Panc1 (cell line): ENCODE measurements around the gene CYP1B1. TPM values are rescaled to one million over a fixed set of nuclear protein-coding genes. Genes with fewer than 3 reads are reported as not detected.

ENCODE experiments used
- ATAC-seq: fragments of 200-7000 bp; cut with Tn5 transposase; 2 replicates; pipeline ENCODE4 v1.9.1; 2020; ENCODE audit warnings: mild to moderate bottlenecking, moderate library complexity
- BruUV-seq: library from RNA; stranded (reverse); fragments of 400-500 nt; replicated peaks from 2 replicates; lab custom pipeline; 2021; lab: Mats Ljungman, UMichigan
- CTCF ChIA-PET: fragments of 300-600 bp; sonication (Branson Sonifier 250); formaldehyde crosslinking; loops from one replicate; lab custom pipeline; 2022; ENCODE audit warnings: antibody characterized with exemption; lab: Charles Lee
- POLR2A ChIA-PET: fragments of 300-600 bp; sonication (Branson Sonifier 250); formaldehyde crosslinking; loops from one replicate; lab custom pipeline; 2022; ENCODE audit warnings: antibody characterized with exemption; lab: Charles Lee
- DNase-seq: peaks from one replicate; pipeline ENCODE4 v3.0.0-alpha.2; 2010; ENCODE audit warnings: low read depth, low spot score
- H3K27ac ChIP-seq: 2 replicates; pipeline ENCODE4 v1.5.1; 2011; ENCODE audit warnings: mild to moderate bottlenecking, low read length, inconsistent platforms
- H3K27me3 ChIP-seq: fragments of 200-500 bp; sonication (Bioruptor generic); 2 replicates; pipeline ENCODE4 v1.6.0; 2014; ENCODE audit warnings: low read length, inconsistent platforms; ENCODE audit not compliant: control insufficient read depth, insufficient read depth
- H3K36me3 ChIP-seq: fragments of 200-500 bp; sonication (Bioruptor generic); 2 replicates; pipeline ENCODE4 v1.5.1; 2014; ENCODE audit warnings: inconsistent platforms, mild to moderate bottlenecking, low read length, moderate library complexity; ENCODE audit not compliant: control insufficient read depth, insufficient read depth
- H3K4me1 ChIP-seq: 2 replicates; pipeline ENCODE4 v1.5.1; 2011; ENCODE audit warnings: inconsistent platforms, mild to moderate bottlenecking, low read length, moderate library complexity; ENCODE audit not compliant: control insufficient read depth, insufficient read depth
- H3K4me3 ChIP-seq, 2 experiments: 2 replicates each; pipeline ENCODE4 v1.5.1; 2011 to 2012; ENCODE audit warnings: low read depth in 2 of 2, low read length in 2 of 2, mild to moderate bottlenecking in 2 of 2, inconsistent platforms in 1 of 2, moderate library complexity in 1 of 2
- H3K9me3 ChIP-seq: fragments of 200-500 bp; sonication (Bioruptor generic); 2 replicates; pipeline ENCODE4 v1.5.1; 2014; ENCODE audit warnings: low read depth, mild to moderate bottlenecking, inconsistent platforms, low read length, moderate library complexity; ENCODE audit not compliant: control insufficient read depth, insufficient read depth
- POLR2AphosphoS5 ChIP-seq: IDR thresholded peaks from 2 replicates; pipeline ENCODE4 v1.6.1; 2012; ENCODE audit warnings: mild to moderate bottlenecking, low read depth, low read length, moderate library complexity
- SIN3A ChIP-seq: IDR thresholded peaks from 2 replicates; pipeline ENCODE4 v1.6.1; 2012; ENCODE audit warnings: low read depth, mild to moderate bottlenecking, low read length, moderate library complexity, borderline replicate concordance; ENCODE audit not compliant: insufficient read depth
- TCF7L2 ChIP-seq: IDR thresholded peaks from 2 replicates; pipeline ENCODE4 v1.6.1; 2011; ENCODE audit warnings: mild to moderate bottlenecking, low read depth, low read length, inconsistent platforms
- in situ Hi-C: cut with HindIII; loops from 2 replicates; pipeline ENCODE4 v1.10.0; 2016; ENCODE audit warnings: low sequenced_read_pairs, low pct_unique_long_range_greater_than_20kb
- intact Hi-C: fragments of 100-400 bp; cut with micrococcal nuclease; formaldehyde crosslinking; loops from one replicate; pipeline ENCODE4 v1.10.0; 2022; ENCODE audit not compliant: unreplicated experiment
- total RNA-seq: library from RNA; stranded (reverse); gene quantifications from one replicate; pipeline ENCODE4 v1.2.1, GENCODE V29; 2021; ENCODE audit not compliant: unreplicated experiment
- TF ChIP-seq, protein P1 (sequence below), 2 experiments: IDR thresholded peaks; 2 replicates each; pipeline ENCODE4 v1.6.1; 2011 to 2012; ENCODE audit warnings: low read depth in 2 of 2, control low read depth in 1 of 2, low read length in 1 of 2, mild to moderate bottlenecking in 1 of 2, moderate library complexity in 1 of 2; ENCODE audit not compliant: insufficient read depth in 1 of 2
- TF ChIP-seq, protein P2 (sequence below): fragments of 450-650 bp; IDR thresholded peaks from 2 replicates; pipeline ENCODE4 v1.5.1; 2017; ENCODE audit warnings: mild to moderate bottlenecking

CYP1B1 gene
- total RNA-seq, 1 experiment from 2014 or later, result 86.7 TPM

DNA sequence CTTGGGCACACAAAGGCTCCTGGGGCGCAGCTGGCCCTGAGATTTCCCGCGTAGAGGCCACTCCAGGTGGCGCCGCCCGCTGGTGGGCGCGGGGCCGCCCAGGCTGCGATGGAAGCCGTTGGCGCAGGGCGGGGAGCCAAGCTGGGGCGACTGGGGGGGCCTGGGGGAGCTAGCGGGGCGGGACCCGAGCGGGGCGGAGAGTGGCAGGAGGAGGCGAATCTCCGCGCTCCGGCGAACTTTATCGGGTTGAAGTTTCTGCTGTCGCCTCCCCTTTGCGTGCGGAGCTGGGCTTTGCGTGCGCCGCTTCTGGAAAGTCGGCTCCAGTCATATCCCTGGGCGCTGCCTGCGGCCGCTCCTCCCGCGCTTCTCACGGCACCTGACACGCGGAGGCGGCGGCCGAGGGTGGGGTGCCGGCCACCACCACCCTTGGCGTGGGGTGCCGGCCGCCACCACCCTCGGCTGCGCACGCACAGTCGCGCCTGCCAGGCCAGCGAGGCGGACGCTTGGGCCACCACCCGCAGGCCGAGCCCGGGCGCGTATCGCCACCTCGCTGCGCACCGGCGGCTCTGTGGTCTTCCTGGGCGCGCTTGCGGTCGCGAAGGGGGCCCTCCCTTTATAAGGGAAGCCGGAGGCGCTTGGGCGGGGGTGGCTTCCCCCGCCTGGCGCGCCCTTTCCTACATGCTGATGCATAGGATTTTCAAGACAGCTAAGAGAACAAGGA is 919 bp upstream of the CYP1B1 start:
- Histone ChIP-seq H3K4me3 (peak overlapping the region; percentile 58 to 77), H3K27ac (peak overlapping the region; percentile 92), H3K36me3 (no peaks in the 10 kb centered on the region), H3K27me3 (no peaks in the 10 kb centered on the region), H3K4me1 (peaks cover 20% of the 10 kb centered on the region), H3K9me3 (no peaks in the 10 kb centered on the region)
- intact Hi-C loops (loop anchor here (2.0 to 5.0 kb wide), 3 partner anchors 38 to 198 kb away; no protein-coding TSS in a partner anchor), in situ Hi-C loops (no loop called here)
- DNase-seq, result no peak
- ChIA-PET POLR2A (interaction anchor here (0.6 to 1.4 kb wide), 7 partner anchors 12 to 675 kb away, joined by 3 to 10 read pairs (median 3); no protein-coding TSS in a partner anchor), CTCF (interaction anchor here (0.6 to 2.2 kb wide), 20 partner anchors 15 to 681 kb away, joined by 3 to 34 read pairs (median 6); no protein-coding TSS in a partner anchor)
- TF ChIP-seq TCF7L2, result no peak; the same call in none of the 2 replicates
- TF ChIP-seq, protein P1, sequence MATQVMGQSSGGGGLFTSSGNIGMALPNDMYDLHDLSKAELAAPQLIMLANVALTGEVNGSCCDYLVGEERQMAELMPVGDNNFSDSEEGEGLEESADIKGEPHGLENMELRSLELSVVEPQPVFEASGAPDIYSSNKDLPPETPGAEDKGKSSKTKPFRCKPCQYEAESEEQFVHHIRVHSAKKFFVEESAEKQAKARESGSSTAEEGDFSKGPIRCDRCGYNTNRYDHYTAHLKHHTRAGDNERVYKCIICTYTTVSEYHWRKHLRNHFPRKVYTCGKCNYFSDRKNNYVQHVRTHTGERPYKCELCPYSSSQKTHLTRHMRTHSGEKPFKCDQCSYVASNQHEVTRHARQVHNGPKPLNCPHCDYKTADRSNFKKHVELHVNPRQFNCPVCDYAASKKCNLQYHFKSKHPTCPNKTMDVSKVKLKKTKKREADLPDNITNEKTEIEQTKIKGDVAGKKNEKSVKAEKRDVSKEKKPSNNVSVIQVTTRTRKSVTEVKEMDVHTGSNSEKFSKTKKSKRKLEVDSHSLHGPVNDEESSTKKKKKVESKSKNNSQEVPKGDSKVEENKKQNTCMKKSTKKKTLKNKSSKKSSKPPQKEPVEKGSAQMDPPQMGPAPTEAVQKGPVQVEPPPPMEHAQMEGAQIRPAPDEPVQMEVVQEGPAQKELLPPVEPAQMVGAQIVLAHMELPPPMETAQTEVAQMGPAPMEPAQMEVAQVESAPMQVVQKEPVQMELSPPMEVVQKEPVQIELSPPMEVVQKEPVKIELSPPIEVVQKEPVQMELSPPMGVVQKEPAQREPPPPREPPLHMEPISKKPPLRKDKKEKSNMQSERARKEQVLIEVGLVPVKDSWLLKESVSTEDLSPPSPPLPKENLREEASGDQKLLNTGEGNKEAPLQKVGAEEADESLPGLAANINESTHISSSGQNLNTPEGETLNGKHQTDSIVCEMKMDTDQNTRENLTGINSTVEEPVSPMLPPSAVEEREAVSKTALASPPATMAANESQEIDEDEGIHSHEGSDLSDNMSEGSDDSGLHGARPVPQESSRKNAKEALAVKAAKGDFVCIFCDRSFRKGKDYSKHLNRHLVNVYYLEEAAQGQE (IDR thresholded peaks at IDR 0.05; ENCODE audit: insufficient read depth in 1 of 2, low read depth in 2 of 2, low read length in 1 of 2), result no peak; a peak in 1 of 4 replicates
- peak; percentile 62; the same call in 1 of the 2 replicates for TF ChIP-seq POLR2AphosphoS5
- TF ChIP-seq SIN3A, result peak; percentile 26; the same call in 1 of the 2 replicates
- TF ChIP-seq, protein P2, sequence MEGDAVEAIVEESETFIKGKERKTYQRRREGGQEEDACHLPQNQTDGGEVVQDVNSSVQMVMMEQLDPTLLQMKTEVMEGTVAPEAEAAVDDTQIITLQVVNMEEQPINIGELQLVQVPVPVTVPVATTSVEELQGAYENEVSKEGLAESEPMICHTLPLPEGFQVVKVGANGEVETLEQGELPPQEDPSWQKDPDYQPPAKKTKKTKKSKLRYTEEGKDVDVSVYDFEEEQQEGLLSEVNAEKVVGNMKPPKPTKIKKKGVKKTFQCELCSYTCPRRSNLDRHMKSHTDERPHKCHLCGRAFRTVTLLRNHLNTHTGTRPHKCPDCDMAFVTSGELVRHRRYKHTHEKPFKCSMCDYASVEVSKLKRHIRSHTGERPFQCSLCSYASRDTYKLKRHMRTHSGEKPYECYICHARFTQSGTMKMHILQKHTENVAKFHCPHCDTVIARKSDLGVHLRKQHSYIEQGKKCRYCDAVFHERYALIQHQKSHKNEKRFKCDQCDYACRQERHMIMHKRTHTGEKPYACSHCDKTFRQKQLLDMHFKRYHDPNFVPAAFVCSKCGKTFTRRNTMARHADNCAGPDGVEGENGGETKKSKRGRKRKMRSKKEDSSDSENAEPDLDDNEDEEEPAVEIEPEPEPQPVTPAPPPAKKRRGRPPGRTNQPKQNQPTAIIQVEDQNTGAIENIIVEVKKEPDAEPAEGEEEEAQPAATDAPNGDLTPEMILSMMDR, result peak; percentile 88
- no TSS peak for BruUV-seq
- peak; percentile 71 for ATAC-seq

DNA sequence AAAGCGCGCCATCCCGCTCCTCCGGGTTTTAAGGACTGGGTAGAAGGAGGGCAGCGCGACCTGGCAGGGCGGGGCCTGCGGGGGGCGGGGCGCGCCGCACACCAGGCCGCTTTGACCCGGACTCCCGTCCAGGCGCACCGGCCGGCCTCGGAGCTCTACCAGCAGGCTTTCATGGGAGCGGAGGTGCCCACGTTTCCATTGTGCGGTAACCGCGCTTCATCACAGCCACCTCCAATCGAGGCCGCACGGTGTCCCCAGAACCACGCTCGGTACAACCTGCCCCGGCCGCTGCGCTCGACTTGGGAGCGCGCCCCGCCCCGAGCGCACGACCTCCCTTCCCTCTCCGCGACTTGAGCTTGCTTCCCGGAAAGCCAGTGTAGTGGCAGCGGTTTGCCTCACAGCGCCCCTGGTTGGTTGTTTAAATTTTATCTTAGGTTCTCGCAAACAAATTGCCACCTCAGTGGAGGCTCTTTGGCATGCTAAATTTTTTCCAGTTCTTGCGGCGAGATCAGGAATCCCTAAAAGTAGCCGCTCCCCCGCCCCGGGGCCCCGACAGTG is 280 bp upstream of the CYP1B1 start:
- peaks cover 25% of the 10 kb centered on the region for H3K4me1 ChIP-seq
- DNase-seq, result no peak
- H3K27ac ChIP-seq, result peak overlapping the region; percentile 92
- ChIA-PET CTCF (interaction anchor here (0.6 to 2.2 kb wide), 18 partner anchors 16 to 680 kb away, joined by 3 to 34 read pairs (median 6); no protein-coding TSS in a partner anchor), POLR2A (interaction anchor here (0.6 to 1.4 kb wide), 9 partner anchors 11 to 675 kb away, joined by 3 to 10 read pairs (median 3); no protein-coding TSS in a partner anchor)
- ATAC-seq, result peak; percentile 73
- in situ Hi-C loops (no loop called here), intact Hi-C loops (loop anchor here (2.0 to 5.0 kb wide), 3 partner anchors 39 to 199 kb away; no protein-coding TSS in a partner anchor)
- no TSS peak for BruUV-seq
- peak overlapping the region; percentile 58 to 77 for H3K4me3 ChIP-seq
- H3K27me3 ChIP-seq, result no peaks in the 10 kb centered on the region
- TF ChIP-seq SIN3A (peak; percentile 70; the same call in 1 of the 2 replicates), POLR2AphosphoS5 (peak; percentile 13; the same call in 1 of the 2 replicates)
- TF ChIP-seq, protein P1 (IDR thresholded peaks at IDR 0.05; ENCODE audit: insufficient read depth in 1 of 2, low read depth in 2 of 2, low read length in 1 of 2), result no peak
- H3K9me3 ChIP-seq, result no peaks in the 10 kb centered on the region
- H3K36me3 ChIP-seq, result no peaks in the 10 kb centered on the region
